DOHH2 (cell line): ENCODE results near the gene IFITM2.

Source experiments
- EZH2phosphoT487 ChIP-seq: fragments of 200-600 bp; sonication (generic); IDR thresholded peaks from 2 replicates; pipeline ENCODE4 v1.6.1; 2017; ENCODE audit warnings: borderline replicate concordance, mild to moderate bottlenecking, antibody characterized with exemption, low read length, moderate library complexity, mixed read lengths
- TF ChIP-seq, protein P1 (sequence below): fragments of 200-600 bp; sonication (generic); IDR thresholded peaks from one replicate; pipeline ENCODE4 v1.5.1; 2014; ENCODE audit warnings: antibody characterized with exemption, mild to moderate bottlenecking, low read depth, low read length; ENCODE audit not compliant: poor library complexity, severe bottlenecking

DNA sequence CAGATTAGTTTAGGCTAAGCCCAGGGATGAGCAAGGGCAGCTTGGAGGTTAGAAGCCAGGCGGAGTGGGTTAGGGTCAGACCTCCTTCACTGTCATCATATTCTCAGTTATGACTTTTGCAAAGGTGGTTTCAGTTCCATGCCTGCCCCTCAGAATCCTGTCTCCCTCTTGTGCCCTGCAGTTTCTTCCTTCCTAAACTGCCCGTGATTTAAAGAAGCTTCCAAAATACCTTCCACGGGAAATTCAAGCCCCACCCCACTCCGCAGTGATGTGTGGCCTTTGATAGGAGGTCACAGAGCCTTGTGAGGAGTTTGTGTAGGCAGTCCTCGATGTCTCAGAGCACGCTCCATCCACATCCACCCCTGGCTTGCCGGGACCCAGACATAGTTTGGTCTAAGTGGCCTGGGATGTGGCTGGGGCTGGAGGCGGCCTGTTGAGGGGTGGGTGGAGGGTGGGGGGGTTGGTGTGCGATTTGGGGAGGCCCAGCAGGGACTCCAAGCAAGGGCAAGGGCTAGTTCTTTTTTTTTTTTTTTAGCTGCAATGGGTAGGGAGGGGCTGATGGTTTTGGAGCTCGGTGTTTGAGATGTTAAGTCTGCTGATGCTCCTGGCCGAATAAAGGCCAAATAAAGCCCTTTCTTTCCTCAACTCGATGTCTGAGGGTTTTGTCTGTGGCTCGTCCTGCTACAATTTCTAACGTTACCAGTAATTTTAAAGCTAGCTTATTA lies 4.6 kb downstream of the IFITM2 start:
- TF ChIP-seq, protein P1, sequence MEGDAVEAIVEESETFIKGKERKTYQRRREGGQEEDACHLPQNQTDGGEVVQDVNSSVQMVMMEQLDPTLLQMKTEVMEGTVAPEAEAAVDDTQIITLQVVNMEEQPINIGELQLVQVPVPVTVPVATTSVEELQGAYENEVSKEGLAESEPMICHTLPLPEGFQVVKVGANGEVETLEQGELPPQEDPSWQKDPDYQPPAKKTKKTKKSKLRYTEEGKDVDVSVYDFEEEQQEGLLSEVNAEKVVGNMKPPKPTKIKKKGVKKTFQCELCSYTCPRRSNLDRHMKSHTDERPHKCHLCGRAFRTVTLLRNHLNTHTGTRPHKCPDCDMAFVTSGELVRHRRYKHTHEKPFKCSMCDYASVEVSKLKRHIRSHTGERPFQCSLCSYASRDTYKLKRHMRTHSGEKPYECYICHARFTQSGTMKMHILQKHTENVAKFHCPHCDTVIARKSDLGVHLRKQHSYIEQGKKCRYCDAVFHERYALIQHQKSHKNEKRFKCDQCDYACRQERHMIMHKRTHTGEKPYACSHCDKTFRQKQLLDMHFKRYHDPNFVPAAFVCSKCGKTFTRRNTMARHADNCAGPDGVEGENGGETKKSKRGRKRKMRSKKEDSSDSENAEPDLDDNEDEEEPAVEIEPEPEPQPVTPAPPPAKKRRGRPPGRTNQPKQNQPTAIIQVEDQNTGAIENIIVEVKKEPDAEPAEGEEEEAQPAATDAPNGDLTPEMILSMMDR = no peak
- no peak for TF ChIP-seq EZH2phosphoT487
